Caco-2 (cell line): ENCODE results near the gene ADM2. TPM values are rescaled to one million over a fixed set of nuclear protein-coding genes. Genes with fewer than 3 reads are reported as not detected.

ENCODE experiments used
- BruUV-seq: library from RNA; stranded (reverse); fragments of 400-500 nt; replicated peaks from 2 replicates; lab custom pipeline; 2021; lab: Mats Ljungman, UMichigan
- CTCF ChIA-PET: fragments of 300-600 bp; sonication (Branson Sonifier 250); formaldehyde crosslinking; loops from one replicate; lab custom pipeline; 2022; ENCODE audit warnings: antibody characterized with exemption; lab: Charles Lee
- POLR2A ChIA-PET: fragments of 300-600 bp; sonication (Branson Sonifier 250); formaldehyde crosslinking; loops from one replicate; lab custom pipeline; 2022; ENCODE audit warnings: antibody characterized with exemption; lab: Charles Lee
- DNase-seq, 2 experiments: peaks; one replicate each; pipeline versions ENCODE4 v3.0.0 to v3.0.0-alpha.2; 2020 to 2022
- H3K27me3 ChIP-seq: replicated peaks from 2 replicates; pipeline ENCODE4 v1.6.0; 2011; ENCODE audit warnings: low read length; ENCODE audit not compliant: control insufficient read depth, insufficient read depth
- H3K36me3 ChIP-seq: 2 replicates; pipeline ENCODE4 v1.5.1; 2011; ENCODE audit warnings: low read length; ENCODE audit not compliant: control insufficient read depth, insufficient read depth
- H3K4me1 ChIP-seq: fragments of 250-450 bp; sonication (Bioruptor Pico); 2 replicates; pipeline ENCODE4 v1.5.1; 2020; ENCODE audit warnings: mild to moderate bottlenecking
- H3K4me3 ChIP-seq: 2 replicates; pipeline ENCODE4 v1.5.1; 2011; ENCODE audit warnings: low read depth, mild to moderate bottlenecking, control low read depth, low read length
- H3K9me3 ChIP-seq: fragments of 250-450 bp; sonication (Bioruptor Pico); 2 replicates; pipeline ENCODE4 v1.5.1; 2020; ENCODE audit warnings: mild to moderate bottlenecking, moderate library complexity
- H3K27ac Mint-ChIP-seq: one replicate; pipeline ENCODE4 v1.8.0; 2022; ENCODE audit warnings: mixed read lengths; ENCODE audit not compliant: unreplicated experiment
- H3K27me3 Mint-ChIP-seq: one replicate; pipeline ENCODE4 v1.8.0; 2022; ENCODE audit warnings: mixed read lengths; ENCODE audit not compliant: insufficient read depth, unreplicated experiment
- H3K36me3 Mint-ChIP-seq: one replicate; pipeline ENCODE4 v1.8.0; 2022; ENCODE audit warnings: mild to moderate bottlenecking, mixed read lengths; ENCODE audit not compliant: insufficient read depth, unreplicated experiment
- H3K4me1 Mint-ChIP-seq: one replicate; pipeline ENCODE4 v1.8.0; 2022; ENCODE audit warnings: low read depth, mixed read lengths; ENCODE audit not compliant: unreplicated experiment
- H3K4me3 Mint-ChIP-seq: one replicate; pipeline ENCODE4 v1.8.0; 2022; ENCODE audit warnings: mild to moderate bottlenecking, moderate library complexity, mixed read lengths; ENCODE audit not compliant: unreplicated experiment
- H3K9me3 Mint-ChIP-seq: one replicate; pipeline ENCODE4 v1.8.0; 2022; ENCODE audit warnings: mixed read lengths; ENCODE audit not compliant: unreplicated experiment
- CTCF ChIP-seq, 2 experiments: fragments of 200-600 bp in 1 of 2; IDR thresholded peaks; 1 replicate in 1 of 2; 2 replicates in 1 of 2; pipeline versions ENCODE4 v1.5.1 to v1.8.0; 2011 to 2022; ENCODE audit warnings: antibody characterized with exemption in 1 of 2, control low read depth in 1 of 2, inconsistent platforms in 1 of 2, low read depth in 1 of 2, low read length in 1 of 2, mild to moderate bottlenecking in 1 of 2, moderate library complexity in 1 of 2; ENCODE audit not compliant: insufficient read depth in 1 of 2, severe bottlenecking in 1 of 2, unreplicated experiment in 1 of 2
- intact Hi-C: fragments of 100-400 bp; cut with micrococcal nuclease; formaldehyde crosslinking; loops from one replicate; pipeline ENCODE4 v1.10.0; 2022; ENCODE audit not compliant: unreplicated experiment
- total RNA-seq: library from RNA; stranded (reverse); gene quantifications from 2 replicates; pipeline ENCODE4 v1.2.3, GENCODE V29; 2022

ADM2 gene
- total RNA-seq, 1 experiment from 2014 or later: 30.5 TPM

DNA sequence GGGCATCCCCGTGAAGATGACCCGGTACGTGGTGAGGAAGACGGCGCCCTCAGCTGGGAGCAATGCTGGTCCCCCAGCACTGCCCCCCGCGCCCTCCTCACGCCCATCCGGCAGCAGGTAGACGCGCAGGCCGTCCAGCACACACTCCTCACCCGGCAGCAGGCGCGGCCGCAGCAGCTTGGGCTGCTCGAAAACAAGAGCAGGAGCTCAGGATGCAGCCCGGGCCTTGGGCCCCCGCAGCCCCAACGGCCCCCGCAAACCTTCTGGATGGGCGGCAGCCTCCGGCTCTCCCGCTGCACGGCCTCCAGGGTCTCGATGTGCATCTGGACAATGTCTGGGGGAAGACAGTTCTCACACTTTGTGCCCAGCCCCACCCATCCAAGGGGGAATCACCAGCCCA, 19.8 kb upstream of the ADM2 start:
- peaks cover 5% of the 10 kb centered on the region for H3K4me1 Mint-ChIP-seq
- intact Hi-C loops: no loop called here
- ChIA-PET CTCF (no interaction called here), POLR2A (no interaction called here)
- peaks cover 6% of the 10 kb centered on the region; the same call in 1 of the 2 replicates for H3K4me1 ChIP-seq
- no peaks in the 10 kb centered on the region for H3K9me3 ChIP-seq
- no peaks in the 10 kb centered on the region for H3K27me3 Mint-ChIP-seq
- peaks cover 5% of the 10 kb centered on the region for H3K36me3 ChIP-seq
- DNase-seq: no peak
- H3K27ac Mint-ChIP-seq: no peak overlapping the region
- TSS peak; percentile 13 for BruUV-seq
- no peak overlapping the region for H3K4me3 Mint-ChIP-seq
- no peaks in the 10 kb centered on the region for H3K27me3 ChIP-seq
- no peak overlapping the region for H3K4me3 ChIP-seq
- H3K9me3 Mint-ChIP-seq: no peaks in the 10 kb centered on the region
- H3K36me3 Mint-ChIP-seq: peaks cover 39% of the 10 kb centered on the region
- TF ChIP-seq CTCF (IDR thresholded peaks at IDR 0.05; ENCODE audit: insufficient read depth in 1 of 2, low read depth in 1 of 2, low read length in 1 of 2, severe bottlenecking in 1 of 2, unreplicated experiment in 1 of 2): no peak

- POLR2A ChIA-PET: no interaction called here
- no peaks in the 10 kb centered on the region for H3K27me3 Mint-ChIP-seq
- no peak overlapping the region for H3K27ac Mint-ChIP-seq
- peaks cover 6% of the 10 kb centered on the region for H3K36me3 ChIP-seq
- peaks cover 6% of the 10 kb centered on the region; the same call in 1 of the 2 replicates for H3K4me1 ChIP-seq
- intact Hi-C loops: no loop called here
- BruUV-seq: no TSS peak
- no peak for DNase-seq
- H3K4me1 Mint-ChIP-seq: peaks cover 5% of the 10 kb centered on the region
- CTCF ChIA-PET: no interaction called here
- no peak for TF ChIP-seq CTCF (IDR thresholded peaks at IDR 0.05; ENCODE audit: insufficient read depth in 1 of 2, low read depth in 1 of 2, low read length in 1 of 2, severe bottlenecking in 1 of 2, unreplicated experiment in 1 of 2)
- no peak overlapping the region for H3K4me3 Mint-ChIP-seq
- no peaks in the 10 kb centered on the region for H3K27me3 ChIP-seq
- H3K4me3 ChIP-seq: no peak overlapping the region
- H3K9me3 Mint-ChIP-seq: no peaks in the 10 kb centered on the region
- H3K36me3 Mint-ChIP-seq: peaks cover 35% of the 10 kb centered on the region
- no peaks in the 10 kb centered on the region for H3K9me3 ChIP-seq
These were observed 19.3 kb upstream of the ADM2 start for GRCh38 chr22:50461979-50462540.

DNA sequence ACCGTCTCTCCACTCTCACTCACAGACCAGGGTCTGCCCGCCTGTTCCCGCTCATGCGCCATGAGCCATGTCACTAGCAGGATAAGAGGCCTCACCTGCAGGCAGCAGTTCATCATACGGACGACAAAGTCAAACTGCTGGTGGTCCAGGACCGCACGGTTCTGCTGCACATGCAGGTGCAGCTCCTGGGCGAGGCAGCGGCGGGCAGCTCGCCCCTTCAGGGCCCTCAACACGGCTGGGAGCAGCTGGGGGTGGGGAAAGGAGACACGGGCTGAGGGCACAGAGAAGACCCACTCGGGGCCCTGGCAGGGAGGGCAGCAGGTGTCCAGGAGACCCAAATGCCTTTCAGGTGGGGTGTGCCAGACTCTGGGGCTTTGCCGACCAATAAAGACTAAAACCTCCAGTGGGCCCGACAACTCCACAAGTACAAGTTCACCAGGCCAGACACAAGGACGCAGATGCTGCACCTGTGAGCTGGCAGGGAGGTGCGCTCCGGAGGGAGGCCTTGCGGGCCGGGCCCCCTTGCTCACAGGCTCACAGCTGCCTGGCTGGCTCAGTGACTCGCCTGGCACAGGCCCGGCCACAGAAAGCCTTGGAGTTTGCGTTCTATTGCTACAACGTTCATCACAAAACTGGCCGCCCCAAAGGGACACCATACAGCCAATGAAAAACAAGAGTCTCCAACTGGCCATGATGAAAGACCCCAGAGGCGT, 18.0 kb upstream of the ADM2 start:
- H3K9me3 Mint-ChIP-seq: no peaks in the 10 kb centered on the region
- BruUV-seq: no TSS peak
- H3K27me3 ChIP-seq: no peaks in the 10 kb centered on the region
- TF ChIP-seq CTCF (IDR thresholded peaks at IDR 0.05; ENCODE audit: insufficient read depth in 1 of 2, low read depth in 1 of 2, low read length in 1 of 2, severe bottlenecking in 1 of 2, unreplicated experiment in 1 of 2): no peak
- peaks cover 7% of the 10 kb centered on the region for H3K36me3 ChIP-seq
- no peaks in the 10 kb centered on the region for H3K27me3 Mint-ChIP-seq
- H3K4me1 Mint-ChIP-seq: peaks cover 5% of the 10 kb centered on the region
- H3K4me3 ChIP-seq: no peak overlapping the region
- H3K36me3 Mint-ChIP-seq: peaks cover 25% of the 10 kb centered on the region
- no peak overlapping the region for H3K4me3 Mint-ChIP-seq
- peaks cover 6% of the 10 kb centered on the region; the same call in 1 of the 2 replicates for H3K4me1 ChIP-seq
- POLR2A ChIA-PET: no interaction called here
- no peaks in the 10 kb centered on the region for H3K9me3 ChIP-seq
- no peak overlapping the region for H3K27ac Mint-ChIP-seq
- no peak for DNase-seq
- CTCF ChIA-PET: no interaction called here
- intact Hi-C loops: no loop called here
